Motor neuron (in vitro differentiated cells): Measurements from ENCODE around the gene PRSS2. TPM values are rescaled to one million over a fixed set of nuclear protein-coding genes. Genes with fewer than 3 reads are reported as not detected.
A peak's percentile ranks its signal among the peaks of the same experiment; 100 is the strongest.

Experiments used
- ATAC-seq, 8 experiments: fragments of 200-7000 bp; cut with Tn5 transposase; replicated peaks in 6 of 8; 2 replicates each; pipeline ENCODE4 v1.8.0; 2021; ENCODE audit warnings: mild to moderate bottlenecking in 8 of 8, moderate library complexity in 8 of 8
- H3K27ac ChIP-seq, 2 donors: fragments of 250-450 bp; sonication (Bioruptor Pico); 2 replicates each; pipeline ENCODE4 v1.9.0; 2021; ENCODE audit warnings: antibody characterized with exemption in 2 of 2, mild to moderate bottlenecking in 2 of 2, moderate library complexity in 1 of 2
- H3K4me1 ChIP-seq, 2 donors: fragments of 250-450 bp; sonication (Bioruptor Pico); replicated peaks in 1 of 2; 2 replicates each; pipeline ENCODE4 v1.6.1; 2021; ENCODE audit warnings: antibody characterized with exemption in 2 of 2, mild to moderate bottlenecking in 2 of 2, moderate library complexity in 1 of 2
- H3K4me3 ChIP-seq, 5 donors: fragments of 250-450 bp; sonication (Bioruptor Pico); 2 replicates each; pipeline ENCODE4 v1.9.0; 2021; ENCODE audit warnings: antibody characterized with exemption in 5 of 5, mild to moderate bottlenecking in 5 of 5, moderate library complexity in 4 of 5
- WGBS, 10 experiments: fragments of 450-650 bp; shearing (Covaris generic); methylation state at CpG; one replicate each; pipeline ENCODE4 v1.0.0; 2022; 5-methylcytosine and 5-hydroxymethylcytosine counted together
- in situ Hi-C, 9 experiments: fragments of 400-800 bp; cut with MboI; loops; one replicate each; pipeline ENCODE4 v1.15.0; 2021; ENCODE audit warnings: low sequenced_read_pairs in 9 of 9, low pct_unique_long_range_greater_than_20kb in 2 of 9; ENCODE audit not compliant: unreplicated experiment in 9 of 9
- total RNA-seq, 8 experiments: library from RNA; unstranded; fragments of 300-600 nt; gene quantifications; 2 replicates each; pipeline versions ENCODE4 v1.2.3 to v1.2.4, GENCODE V29; 2022

Gene PRSS2
- total RNA-seq, 8 experiments from 2014 or later: not detected

DNA sequence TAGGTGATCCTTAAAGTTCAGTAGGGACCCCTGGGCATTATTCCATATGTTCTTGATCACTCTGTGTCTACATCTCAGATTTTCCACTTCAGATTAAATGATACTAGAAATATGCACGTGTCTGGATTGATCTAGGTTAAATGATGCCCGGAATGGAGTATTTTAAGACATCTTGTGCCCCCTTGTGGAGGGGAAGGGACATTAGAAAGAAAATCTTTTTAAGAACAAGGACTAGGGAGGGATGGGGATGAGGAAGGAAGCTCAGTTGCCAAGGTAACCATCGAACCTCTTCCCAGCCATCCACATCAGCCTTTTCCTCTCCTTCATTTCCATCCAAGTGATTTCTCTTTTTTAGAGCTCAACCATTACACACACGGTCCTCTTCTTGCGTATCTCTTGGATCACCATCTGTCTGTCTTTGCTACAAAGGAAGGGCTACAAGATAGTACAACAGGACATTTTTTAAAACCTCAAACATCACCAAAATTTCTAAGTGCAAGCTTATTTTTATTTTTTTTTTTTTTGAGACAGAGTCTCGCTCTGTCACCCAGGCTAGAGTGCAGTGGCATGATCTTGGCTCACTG is 40.5 kb downstream of the PRSS2 start:
- no peak overlapping the region for H3K27ac ChIP-seq
- 0 to 38% (median 16%) methylated on average over 2 to 5 of the region's 6 CpGs; no CpG with 5 or more reads in 1 of the 10 experiments for WGBS, 10 experiments
- no peaks in the 10 kb centered on the region for H3K4me1 ChIP-seq
- H3K4me3 ChIP-seq: no peak overlapping the region
- ATAC-seq: peak in 3 of 8 experiments; percentile 42 to 85 (median 59)
- in situ Hi-C loops: no loop called here

DNA sequence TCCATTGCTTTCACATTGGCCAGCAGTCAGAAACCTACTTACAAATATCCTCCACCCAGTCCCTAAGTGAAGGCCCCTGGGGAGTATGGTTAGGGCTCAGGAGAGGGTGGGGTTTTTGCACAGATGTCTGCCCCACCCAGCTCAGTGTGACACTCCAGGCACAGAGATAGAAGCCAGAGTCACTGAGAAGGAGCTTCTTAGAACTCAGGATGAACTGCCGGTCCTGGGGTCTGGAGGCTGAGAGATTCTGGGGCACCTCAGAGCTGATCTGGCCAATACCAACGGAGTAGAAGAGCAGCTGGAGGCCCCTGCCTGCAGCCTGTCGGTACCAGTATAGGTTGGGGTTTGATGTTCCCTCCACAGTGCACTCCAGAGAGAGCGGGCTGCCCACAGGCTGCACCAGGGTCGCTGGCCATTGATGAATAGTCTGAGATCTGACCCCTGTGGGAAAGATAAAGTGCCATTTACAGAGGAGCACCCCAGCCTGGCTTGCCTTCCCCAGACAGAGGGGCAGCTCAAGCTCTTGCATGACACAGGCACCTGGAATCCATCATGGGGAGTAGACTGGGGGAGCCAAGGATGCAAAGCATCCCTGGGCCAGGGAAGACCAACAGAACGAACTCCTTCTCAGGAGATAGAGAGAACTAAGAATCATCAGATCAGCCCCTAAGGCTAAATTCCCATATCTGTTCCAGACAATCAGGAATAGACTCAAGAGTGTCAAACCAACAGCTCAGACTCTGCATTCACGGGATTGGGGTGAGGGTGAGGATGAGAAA is 41.9 kb downstream of the PRSS2 start:
- Histone ChIP-seq H3K27ac (no peak overlapping the region), H3K4me3 (no peak overlapping the region), H3K4me1 (no peaks in the 10 kb centered on the region)
- in situ Hi-C loops: no loop called here
- ATAC-seq: peak in 2 of 8 experiments; percentile 86
- WGBS, 10 experiments: 10 to 86% (median 66%) methylated on average over 2 to 5 of the region's 7 CpGs; no CpG with 5 or more reads in 4 of the 10 experiments

DNA sequence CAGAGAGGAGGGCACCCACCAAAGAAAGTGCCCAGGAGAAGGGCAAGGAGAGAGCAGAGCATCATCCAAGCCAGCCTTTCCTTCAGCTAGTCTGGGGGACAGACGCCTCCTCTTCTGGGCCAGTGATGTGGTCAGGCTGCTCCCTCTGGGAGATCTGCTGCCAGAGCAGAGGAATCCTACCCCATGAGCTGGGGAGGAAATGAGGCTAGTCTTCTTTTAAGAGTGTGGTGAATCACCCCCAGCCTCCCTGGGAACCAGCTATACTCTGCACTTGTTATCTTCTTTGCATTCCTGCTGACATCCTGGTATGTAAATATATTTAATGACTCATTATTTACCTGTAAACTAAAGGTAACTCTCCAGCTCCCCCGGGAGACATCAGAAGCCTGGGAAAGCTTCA is 42.5 kb downstream of the PRSS2 start:
- 0 to 40% (median 12%) methylated on average over 1 to 2 of the region's 2 CpGs; no CpG with 5 or more reads in 2 of the 10 experiments for WGBS, 10 experiments
- H3K4me1 ChIP-seq: no peaks in the 10 kb centered on the region
- in situ Hi-C loops: no loop called here
- H3K4me3 ChIP-seq: no peak overlapping the region
- ATAC-seq: peak in 1 of 8 experiments; percentile 17
- no peak overlapping the region for H3K27ac ChIP-seq

DNA sequence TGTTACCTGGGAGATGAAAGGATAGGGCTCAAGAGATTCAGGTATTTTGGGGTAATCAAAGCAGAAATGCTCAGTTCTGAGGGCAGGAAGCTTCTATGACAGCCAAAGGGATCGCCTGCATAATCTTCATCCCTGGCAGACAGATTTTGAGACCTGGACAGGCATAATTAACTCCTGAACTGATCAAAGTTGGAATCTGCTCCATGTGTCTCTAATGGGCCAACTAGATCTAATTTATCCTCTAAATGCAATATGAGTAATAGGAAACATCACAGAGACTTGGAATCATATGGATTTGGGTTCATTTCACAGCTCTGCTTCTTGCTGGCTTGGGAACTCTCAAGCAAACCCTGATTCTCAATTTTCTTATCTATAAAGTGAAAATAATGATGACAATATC is 42.9 kb downstream of the PRSS2 start:
- ATAC-seq: no peak
- Histone ChIP-seq H3K4me3 (no peak overlapping the region), H3K27ac (no peak overlapping the region), H3K4me1 (no peaks in the 10 kb centered on the region)
- in situ Hi-C loops: no loop called here
- 0 to 90% (median 50%) methylated on average over 1 of the region's 1 CpG; no CpG with 5 or more reads in 6 of the 10 experiments for WGBS, 10 experiments

DNA sequence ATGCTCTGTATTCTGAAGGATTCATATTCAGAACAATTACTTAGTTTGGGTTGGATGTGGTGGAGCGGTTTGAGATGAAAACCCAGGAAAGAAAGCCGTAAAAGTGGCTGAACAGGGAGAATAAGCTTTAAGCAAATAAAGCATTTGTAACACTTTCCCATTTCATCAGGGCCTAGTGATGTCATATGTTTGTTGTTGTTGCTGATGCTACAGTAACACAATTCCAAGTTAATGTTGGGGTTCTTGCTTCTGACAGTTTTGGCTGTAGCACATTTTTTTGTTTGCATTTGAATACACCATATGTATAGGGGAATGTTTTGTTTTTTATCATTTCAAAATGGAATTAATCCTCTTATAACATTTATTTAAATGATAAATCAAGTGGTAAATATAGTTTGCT is 43.7 kb downstream of the PRSS2 start:
- Histone ChIP-seq H3K4me3 (no peak overlapping the region), H3K27ac (no peak overlapping the region), H3K4me1 (no peaks in the 10 kb centered on the region)
- no peak for ATAC-seq
- in situ Hi-C loops: no loop called here
- WGBS, 10 experiments: 0 to 90% (median 60%) methylated on average over 2 of the region's 2 CpGs; no CpG with 5 or more reads in 1 of the 10 experiments

DNA sequence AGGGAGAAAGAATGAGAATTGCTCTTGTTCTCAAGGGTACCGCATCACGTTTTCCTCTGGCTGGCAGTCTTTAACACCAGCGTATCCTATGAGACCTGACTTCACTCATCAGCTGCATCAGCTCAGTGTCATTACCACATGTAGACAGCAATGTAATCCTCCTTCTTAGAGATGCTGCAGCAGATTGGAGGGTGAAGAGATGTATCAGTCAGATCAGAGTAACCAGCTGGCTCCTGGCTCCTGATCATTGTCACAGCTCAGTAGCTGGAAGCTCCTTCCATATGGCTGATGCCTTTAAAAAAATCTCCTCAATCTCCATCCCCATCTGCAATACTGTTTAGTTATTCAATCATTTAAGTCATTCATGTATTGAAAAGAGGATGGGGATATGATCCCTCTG is 44.4 kb downstream of the PRSS2 start:
- Histone ChIP-seq H3K4me1 (no peaks in the 10 kb centered on the region), H3K27ac (no peak overlapping the region), H3K4me3 (no peak overlapping the region)
- ATAC-seq: no peak
- in situ Hi-C loops: no loop called here
- WGBS, 10 experiments: 67 to 100% (median 81%) methylated on average over 2 to 3 of the region's 3 CpGs; no CpG with 5 or more reads in 7 of the 10 experiments

DNA sequence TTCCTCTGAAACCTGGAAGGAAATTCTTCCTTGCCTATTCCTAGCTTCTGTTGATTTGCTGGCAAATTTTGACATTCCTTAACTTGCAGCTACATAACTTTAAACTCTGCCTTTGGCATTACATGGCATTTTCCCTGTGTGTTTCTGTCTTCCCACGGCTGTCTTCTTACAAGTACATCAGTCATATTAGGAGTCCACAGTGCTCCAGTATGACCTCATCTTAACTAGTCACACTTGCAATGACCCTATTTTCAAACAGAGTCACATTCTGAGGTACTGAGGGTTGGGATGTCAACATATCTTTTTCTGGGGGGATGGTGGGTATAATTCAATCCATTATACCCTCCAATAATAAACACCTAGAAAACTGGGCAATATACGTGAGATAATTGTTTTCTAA is 46.7 kb downstream of the PRSS2 start:
- Histone ChIP-seq H3K4me1 (no peaks in the 10 kb centered on the region), H3K27ac (no peak overlapping the region), H3K4me3 (no peak overlapping the region)
- in situ Hi-C loops: no loop called here
- 15 to 92% (median 43%) methylated on average over 1 to 2 of the region's 2 CpGs; no CpG with 5 or more reads in 3 of the 10 experiments for WGBS, 10 experiments
- no peak for ATAC-seq

DNA sequence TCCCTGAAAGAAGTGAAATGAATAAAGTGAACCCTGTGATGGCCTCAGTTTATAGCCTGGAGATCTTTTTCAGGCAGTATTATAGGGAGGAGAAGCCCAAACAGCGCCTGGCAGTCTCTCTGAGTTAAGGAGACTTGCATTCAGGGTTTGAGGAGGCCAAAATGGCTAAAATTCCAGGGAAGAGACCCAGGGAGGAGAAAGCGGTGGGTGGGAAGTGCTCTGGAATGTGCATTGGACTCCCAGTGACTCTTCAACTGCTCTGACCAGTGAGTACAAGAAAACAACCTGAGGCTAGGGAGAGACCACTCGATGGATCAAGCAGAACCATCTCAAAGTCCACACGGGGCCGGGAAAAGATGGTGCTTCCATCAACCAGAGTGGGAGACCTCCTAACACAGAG is 48.8 kb downstream of the PRSS2 start:
- H3K27ac ChIP-seq: no peak overlapping the region
- H3K4me1 ChIP-seq: no peaks in the 10 kb centered on the region
- no peak for ATAC-seq
- H3K4me3 ChIP-seq: no peak overlapping the region
- WGBS, 10 experiments: 0 to 72% (median 47%) methylated on average over 1 to 5 of the region's 5 CpGs; no CpG with 5 or more reads in 2 of the 10 experiments
- in situ Hi-C loops: no loop called here

DNA sequence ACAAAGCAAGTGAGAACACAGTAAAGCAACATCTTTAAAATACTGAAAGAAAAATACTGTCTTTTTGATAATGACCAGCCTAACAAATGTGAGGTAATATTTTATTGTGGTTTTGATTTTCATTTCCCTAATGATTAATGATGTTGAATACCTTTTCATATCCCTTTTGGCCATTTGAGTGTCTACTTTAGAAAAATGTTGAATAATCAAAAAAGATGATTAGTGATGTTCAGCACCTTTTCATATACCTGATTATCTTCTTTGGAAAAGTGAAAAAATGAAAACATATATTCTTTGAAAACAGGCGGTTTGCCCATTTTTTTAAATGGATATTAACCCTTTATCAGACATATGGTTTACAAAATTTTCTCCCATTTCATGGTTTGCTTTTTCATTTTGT is 51.9 kb downstream of the PRSS2 start:
- WGBS, 10 experiments: 0 to 83% (median 10%) methylated on average over 1 of the region's 1 CpG
- Histone ChIP-seq H3K4me1 (no peaks in the 10 kb centered on the region), H3K27ac (no peak overlapping the region), H3K4me3 (no peak overlapping the region)
- no peak for ATAC-seq
- in situ Hi-C loops: no loop called here

Other genes with a start within 250 kb of the PRSS2 start
- gene PRSS1, start 21.5 kb upstream of the PRSS2 start, total RNA-seq: under 1 TPM in 3 of 8 experiments, not detected in 5; 0.46 to 0.90 (median 0.59) TPM
- 1 to 10 TPM in 7 of 8 experiments, under 1 TPM in 1; 0.97 to 9.9 (median 3.3) TPM for gene EPHB6, start 84.1 kb downstream of the PRSS2 start, total RNA-seq
- gene TRPV6, start 114.8 kb downstream of the PRSS2 start, total RNA-seq: 1 to 10 TPM in 3 of 8 experiments, under 1 TPM in 5; 0.07 to 1.7 (median 0.53) TPM
- gene TRPV5, start 162.8 kb downstream of the PRSS2 start, total RNA-seq: under 1 TPM in 5 of 8 experiments, not detected in 3; 0.09 to 0.25 (median 0.13) TPM
- under 1 TPM in 1 of 8 experiments, not detected in 7; 0.29 TPM for gene LLCFC1, start 168.5 kb downstream of the PRSS2 start, total RNA-seq
- 1 to 10 TPM in 2 of 8 experiments, under 1 TPM in 5, not detected in 1; 0.21 to 2.1 (median 0.54) TPM for gene KEL, start 191.4 kb downstream of the PRSS2 start, total RNA-seq